HG03103 (cell line): ENCODE measurements around the gene TTC28.
"Not testable (repeated sequence)": the region's sequence is repeated elsewhere in the genome, so short reads cannot be mapped to it uniquely, and the experiment has no call there.

Experiments used
- ATAC-seq: cut with Tn5 transposase; IDR thresholded peaks from one replicate; pipeline ENCODE4 v1.9.1; 2021; ENCODE audit warnings: low read depth; ENCODE audit not compliant: unreplicated experiment

The TTC28 gene

GRCh38 chr22:28679611-28680287, at the start of gene TTC28:
TSS of gene TTC28 (minus strand) at chr22:28679840. CDS start at chr22:28679723, 117 bp downstream.
- not testable (repeated sequence) for ATAC-seq

GRCh38 chr22:28728621-28729313, 49.1 kb upstream of the TTC28 start:
- ATAC-seq = no peak

GRCh38 chr22:28728002-28728401, 48.4 kb upstream of the TTC28 start:
- no peak for ATAC-seq

GRCh38 chr22:28718044-28718443, 38.4 kb upstream of the TTC28 start:
- no peak for ATAC-seq

- no peak for ATAC-seq
Measured at GRCh38 chr22:28716686-28717085, 37.0 kb upstream of the TTC28 start.

- no peak for ATAC-seq
Measured at GRCh38 chr22:28715611-28716010, 36.0 kb upstream of the TTC28 start.

GRCh38 chr22:28714043-28714628, 34.5 kb upstream of the TTC28 start:
- ATAC-seq = no peak

GRCh38 chr22:28711820-28712777, 32.5 kb upstream of the TTC28 start:
- no peak for ATAC-seq

GRCh38 chr22:28711341-28711740, 31.7 kb upstream of the TTC28 start:
- ATAC-seq = no peak

- ATAC-seq = no peak
Measured at GRCh38 chr22:28710576-28711191, 31.0 kb upstream of the TTC28 start.

- ATAC-seq = no peak
Measured at GRCh38 chr22:28710107-28710506, 30.5 kb upstream of the TTC28 start.

- no peak for ATAC-seq
Measured at GRCh38 chr22:28706845-28707244, 27.2 kb upstream of the TTC28 start.

GRCh38 chr22:28703436-28703835, 23.8 kb upstream of the TTC28 start:
- ATAC-seq = no peak

GRCh38 chr22:28702891-28703290, 23.3 kb upstream of the TTC28 start:
- ATAC-seq = no peak

GRCh38 chr22:28693041-28693760, 13.6 kb upstream of the TTC28 start:
- ATAC-seq = not testable (repeated sequence)

- not testable (repeated sequence) for ATAC-seq
Measured at GRCh38 chr22:28689796-28690195, 10.2 kb upstream of the TTC28 start.

- ATAC-seq = not testable (repeated sequence)
Measured at GRCh38 chr22:28682966-28683365, 3.3 kb upstream of the TTC28 start.

GRCh38 chr22:28680813-28681490, 1.3 kb upstream of the TTC28 start:
- not testable (repeated sequence) for ATAC-seq
